ENCODE measurements around the gene DCP1B.

Gene DCP1B

DNA sequence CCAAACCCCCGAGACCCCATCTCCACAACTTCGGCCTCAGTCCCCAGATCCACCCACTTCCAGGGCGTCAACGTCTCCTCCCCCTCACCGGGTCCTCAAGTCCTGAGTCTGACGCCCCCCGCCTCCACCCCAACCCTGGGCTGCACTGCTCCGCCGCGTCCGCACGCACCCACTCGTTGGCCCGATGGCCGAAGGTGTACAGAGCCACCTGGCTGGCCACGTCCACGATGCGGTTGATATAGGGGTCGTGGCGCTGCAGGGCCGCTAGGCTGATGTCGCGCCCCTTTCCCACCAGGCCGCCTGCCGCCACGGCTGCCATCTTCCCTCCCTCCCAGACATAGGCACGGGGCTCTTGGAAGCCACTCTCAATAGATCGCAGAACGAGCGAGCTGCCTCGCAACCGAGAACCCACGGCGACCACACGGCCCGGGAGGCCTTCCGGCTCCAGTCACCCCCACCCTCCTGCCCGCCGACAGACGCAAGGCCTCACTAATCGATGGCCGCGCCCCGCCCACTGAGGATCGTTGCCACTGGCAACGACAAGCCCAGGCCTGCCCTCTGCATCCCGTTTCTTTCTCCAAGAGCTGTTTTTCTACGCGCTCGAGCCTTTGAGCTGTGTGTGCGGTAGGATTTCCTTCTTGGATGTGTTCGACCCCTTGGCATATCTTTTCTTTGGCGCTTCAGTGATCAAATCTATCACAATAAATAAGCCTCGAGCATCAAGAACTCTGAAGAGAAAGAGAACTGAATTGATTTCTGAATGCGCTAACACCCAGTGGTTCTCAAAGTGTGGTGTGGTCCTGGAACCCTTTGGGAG is at the start of gene DCP1B:
Gene DCP1B, minus strand, starts transcription at position 345 of the 817 bp plus-strand sequence. Its CDS starts 26 bp downstream, at position 319.
- peak; percentile 92 to 93 for DNase-seq (ENCODE audit: low read depth in 2 of 2)

DNA sequence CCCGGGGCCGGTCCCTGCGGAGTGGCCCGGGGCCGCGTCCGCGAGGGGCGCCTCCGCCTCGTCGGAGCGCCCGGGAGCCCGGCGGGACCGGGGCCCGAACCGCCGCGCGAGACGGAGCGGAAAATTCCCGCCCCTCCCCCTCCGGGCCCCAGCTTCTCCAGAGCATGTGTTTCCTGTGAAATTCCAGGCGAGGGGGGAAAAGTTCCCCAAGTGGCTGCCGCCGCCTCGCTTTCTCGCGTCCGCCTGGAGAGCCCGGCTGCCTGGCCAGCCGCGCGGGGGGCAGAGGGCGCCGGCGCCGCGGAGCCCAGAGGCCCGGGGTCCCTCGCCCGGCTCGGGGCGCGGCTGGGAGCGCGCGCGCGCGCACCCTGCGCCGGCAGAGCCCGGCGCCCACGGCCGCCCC is 49.4 kb upstream of the DCP1B start:
- no peak for DNase-seq (ENCODE audit: low read depth in 2 of 2)

DNA sequence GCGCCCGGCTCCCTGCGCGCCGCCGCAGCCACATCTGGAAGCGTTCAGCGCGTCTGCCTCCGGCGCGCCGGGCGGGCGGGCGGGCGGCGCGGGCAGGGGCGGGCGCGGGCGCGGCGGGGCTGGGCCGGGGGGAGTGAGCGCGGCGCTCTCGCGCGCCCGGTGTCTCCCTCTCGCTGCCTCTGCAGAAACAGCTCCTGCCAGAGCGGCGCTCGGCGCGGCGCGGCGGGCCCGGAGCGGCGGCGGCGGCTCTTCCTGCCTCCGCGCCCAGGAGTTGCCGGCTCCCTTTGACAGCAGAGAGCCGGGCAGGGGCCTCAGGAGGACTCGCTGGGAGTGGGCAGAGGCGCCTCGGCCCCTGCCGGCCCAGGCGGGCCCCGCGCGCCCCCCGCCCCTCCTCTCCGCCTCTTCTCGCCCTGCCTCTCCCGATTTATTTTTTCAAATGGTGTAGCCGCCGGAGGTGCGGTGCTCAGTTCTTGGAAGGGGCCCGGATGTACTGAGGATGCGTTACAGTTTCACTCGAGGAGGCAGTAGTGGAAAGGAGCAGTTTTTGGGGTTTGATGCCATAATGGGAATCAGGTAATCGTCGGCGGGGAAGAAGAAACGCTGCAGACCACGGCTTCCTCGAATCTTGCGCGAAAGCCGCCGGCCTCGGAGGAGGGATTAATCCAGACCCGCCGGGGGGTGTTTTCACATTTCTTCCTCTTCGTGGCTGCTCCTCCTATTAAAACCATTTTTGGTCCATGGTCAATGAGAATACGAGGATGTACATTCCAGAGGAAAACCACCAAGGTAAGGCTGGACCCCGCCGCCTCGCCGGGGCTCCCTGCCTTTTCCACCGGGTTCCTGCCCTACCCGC is 48.8 kb upstream of the DCP1B start, which contains the start of gene CACNA1C:
Gene CACNA1C, plus strand, starts transcription at position 162 of the 853 bp plus-strand sequence. Its CDS starts 576 bp downstream, at position 738.
- no peak for DNase-seq (ENCODE audit: low read depth in 2 of 2)

DNA sequence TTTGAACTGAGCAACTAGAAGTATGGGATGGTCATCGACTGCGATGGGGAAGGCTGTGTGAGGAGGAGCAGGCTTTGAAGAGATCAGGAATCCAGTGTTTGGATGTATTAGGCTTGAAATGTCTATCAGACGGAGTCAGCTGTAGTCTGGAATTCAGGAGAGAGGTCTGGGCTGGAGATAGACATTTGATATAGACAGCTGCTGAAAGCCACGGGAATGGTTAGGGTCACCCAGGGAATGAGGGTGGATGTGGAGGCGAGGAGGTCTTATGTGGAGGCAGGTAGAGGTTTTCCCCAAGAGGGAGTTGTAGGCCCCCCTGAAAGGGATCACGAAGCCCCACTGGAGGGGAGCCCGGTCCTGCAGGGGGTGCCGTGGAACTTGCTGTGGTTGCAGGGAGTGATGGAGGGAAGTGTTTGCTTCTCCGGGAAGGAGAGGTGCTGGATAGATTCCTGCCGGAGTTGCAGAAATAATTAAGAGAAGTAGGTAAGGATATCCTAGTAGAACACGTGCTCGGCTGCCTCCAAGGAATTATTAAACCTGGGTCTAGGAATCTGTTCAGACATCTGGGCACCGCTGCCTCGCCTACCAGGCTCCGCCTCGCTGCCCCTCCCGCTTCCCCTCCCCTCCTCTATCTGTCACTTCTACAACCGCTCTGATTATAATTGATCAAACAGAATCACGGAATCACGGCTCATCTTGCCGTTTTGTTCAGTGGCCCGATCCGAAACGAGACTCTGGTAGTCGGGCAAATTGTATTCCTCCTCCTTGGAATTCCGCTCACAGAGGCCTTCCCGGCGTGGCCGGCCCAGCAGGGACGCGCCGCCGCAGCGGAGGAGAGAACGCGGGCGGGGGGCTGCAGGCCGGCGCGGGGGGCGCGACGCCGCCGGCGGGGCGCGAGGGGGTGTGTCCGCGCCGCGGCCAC is 47.7 kb upstream of the DCP1B start:
- no peak for DNase-seq (ENCODE audit: low read depth in 2 of 2)

DNA sequence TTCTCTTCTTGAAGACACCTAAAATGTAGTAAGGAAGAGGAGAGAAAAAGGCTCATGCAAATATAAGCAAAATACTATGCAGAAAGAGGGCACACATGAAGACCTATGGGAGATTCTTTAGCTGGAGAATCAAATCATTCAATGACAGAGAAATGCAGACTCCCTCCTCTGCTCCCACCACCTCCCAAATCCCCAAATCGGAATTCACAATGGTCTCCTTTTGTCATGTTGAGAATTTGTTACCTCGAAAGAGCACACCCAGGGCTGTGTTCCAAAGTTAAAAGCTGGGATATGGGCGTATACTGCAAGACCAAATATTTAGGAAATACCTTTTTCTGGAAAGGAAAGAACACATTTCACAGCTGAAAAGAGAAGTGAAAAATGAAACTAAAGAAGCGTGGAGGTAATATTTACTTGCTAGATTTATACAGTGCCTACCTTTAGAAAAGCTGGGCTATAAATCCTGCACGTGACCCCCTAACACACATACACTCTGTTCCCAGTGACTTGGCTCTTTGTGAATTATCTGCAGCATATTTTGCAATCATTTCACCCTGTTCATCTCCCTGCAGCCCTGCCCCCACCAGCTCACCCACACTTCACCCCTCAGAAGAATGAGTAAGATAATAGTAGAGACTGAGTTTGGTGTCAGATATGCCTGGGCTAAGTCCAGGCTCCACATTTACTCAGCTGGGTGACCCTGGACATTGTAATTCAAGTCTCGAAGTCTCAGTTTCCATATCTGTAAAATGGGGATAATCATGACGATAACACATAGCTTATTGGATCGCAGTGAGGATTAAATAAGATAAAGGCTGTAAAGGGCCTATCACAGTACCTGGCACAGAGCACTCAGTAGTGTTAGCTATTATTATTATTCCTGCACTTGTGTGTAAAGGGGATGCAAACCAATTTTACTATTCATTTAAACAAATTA is 45.6 kb upstream of the DCP1B start:
- DNase-seq (ENCODE audit: low read depth in 2 of 2) = no peak

DNA sequence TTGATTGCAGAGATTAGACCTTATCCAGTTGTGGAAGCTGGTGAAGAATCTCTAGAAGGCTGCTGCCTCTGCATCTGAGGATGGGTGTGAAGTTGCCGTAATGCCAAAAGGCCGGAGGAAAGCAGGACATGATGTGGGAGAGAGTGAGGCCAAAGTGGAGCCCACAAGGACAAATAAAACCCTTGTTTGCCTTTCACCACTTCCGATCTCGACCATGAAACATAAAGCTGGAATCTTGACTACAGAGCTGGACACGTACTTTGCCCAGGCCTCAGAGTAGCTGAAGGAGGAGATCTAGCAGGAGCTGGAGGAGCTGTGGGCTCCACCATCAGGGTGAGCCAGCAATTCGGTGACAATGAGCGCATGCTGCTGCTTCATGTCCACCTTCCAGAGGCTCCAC is 43.5 kb upstream of the DCP1B start:
- no peak for DNase-seq (ENCODE audit: low read depth in 2 of 2)

DNA sequence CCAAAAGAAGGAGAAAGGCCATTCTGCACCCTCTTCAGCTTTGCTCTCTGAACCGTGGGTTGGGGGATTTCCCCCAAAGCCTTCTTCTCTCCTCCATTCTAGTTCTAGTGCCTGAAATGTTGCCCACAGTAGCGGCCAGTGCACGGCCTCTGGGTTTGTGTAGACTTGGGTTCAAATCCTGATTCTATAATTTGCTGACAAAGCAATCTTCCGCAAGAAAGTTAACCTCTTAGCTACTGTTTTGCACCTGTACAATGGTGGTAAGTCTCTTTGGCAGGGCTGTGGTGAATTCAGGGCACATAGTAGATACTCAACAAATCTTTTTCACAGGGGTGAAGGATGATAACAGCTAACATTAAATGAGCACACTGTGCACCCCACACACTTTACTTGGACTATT is 42.7 kb upstream of the DCP1B start:
- DNase-seq (ENCODE audit: low read depth in 2 of 2) = no peak

DNA sequence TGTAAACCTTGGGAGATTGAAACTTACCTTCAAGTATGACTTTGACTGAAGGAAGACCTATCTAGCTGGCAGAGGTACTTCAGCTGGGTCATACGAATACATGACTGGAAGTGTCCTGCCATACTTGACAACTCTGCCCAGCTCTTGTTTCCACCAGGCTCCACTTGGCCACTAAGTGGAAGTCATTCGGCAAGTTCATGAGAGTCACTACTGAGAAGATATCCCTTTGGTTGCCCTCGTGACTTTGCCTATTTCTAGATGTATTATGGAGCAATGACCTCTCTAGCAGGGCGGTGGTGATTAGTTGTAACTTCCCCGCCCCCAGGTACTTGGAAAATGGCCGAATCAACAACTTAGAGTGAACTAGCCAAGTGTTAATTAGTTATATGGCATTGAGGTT is 39.9 kb upstream of the DCP1B start:
- no peak for DNase-seq (ENCODE audit: low read depth in 2 of 2)

DNA sequence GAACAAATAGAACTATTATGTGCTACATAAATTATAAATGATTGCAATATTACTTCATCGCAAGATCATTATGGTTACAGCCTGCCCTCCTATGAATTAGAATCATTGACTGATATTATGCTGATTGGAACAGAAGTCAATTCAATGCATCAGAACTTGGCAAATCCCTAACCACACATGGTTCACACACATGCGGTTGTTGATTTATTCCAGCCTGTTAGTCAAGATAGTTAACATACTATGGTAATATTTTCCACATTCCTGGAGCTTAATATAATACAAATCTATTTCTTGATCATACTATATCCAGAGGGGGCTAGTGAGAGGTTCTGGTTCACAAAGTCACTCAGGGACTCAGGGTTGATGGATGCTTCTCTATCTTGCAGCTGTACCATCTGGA is 38.8 kb upstream of the DCP1B start:
- no peak for DNase-seq (ENCODE audit: low read depth in 2 of 2)

DNA sequence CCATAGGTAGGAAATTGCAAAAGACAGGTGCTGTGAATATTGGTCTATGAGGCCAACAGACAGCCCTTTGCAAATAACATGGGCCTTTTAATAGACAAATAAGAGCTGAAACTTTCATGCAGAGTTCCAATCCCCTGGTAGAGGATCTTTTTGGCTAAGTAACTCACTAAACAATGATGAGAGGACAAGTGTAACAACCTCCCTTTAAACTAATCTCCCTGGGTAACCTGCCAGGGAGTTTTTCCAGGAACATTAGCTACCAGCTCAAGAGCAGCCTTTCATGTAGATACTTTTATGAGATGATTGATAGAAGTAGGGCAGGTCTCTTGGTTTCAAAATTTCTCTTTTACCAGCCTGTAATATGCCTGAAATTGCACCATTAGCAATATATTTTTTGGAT is 34.8 kb upstream of the DCP1B start:
- no peak for DNase-seq (ENCODE audit: low read depth in 2 of 2)

DNA sequence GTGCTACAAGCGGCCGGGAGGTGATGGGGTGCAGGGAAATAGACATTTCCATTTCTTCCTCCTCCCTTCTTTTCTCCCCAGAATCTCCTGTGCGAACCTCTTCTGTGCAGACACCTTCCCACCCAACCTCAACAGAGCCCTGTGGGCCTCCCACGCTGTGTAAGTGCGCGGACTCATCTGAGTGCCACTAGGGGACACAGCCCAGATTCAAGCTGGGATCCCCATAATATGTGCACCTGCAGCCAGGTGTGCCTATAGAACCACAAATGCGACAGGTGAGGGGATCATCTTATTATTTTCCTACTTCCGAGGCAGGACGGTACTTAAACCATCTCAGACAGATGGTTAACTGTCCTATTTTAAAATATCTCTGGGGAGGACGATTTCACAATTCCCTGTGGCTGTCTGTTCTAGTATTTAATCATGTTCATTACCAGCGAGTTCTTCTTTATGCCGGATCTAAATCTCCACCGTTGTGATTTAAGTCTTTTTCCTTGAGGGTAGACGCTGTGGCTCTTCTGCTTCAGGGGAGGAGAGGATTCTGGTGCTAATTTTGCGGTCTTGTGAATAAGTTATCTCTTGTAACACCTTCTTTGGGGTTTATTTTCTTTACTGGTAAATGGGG is 31.3 kb upstream of the DCP1B start:
- DNase-seq (ENCODE audit: low read depth in 2 of 2) = no peak

DNA sequence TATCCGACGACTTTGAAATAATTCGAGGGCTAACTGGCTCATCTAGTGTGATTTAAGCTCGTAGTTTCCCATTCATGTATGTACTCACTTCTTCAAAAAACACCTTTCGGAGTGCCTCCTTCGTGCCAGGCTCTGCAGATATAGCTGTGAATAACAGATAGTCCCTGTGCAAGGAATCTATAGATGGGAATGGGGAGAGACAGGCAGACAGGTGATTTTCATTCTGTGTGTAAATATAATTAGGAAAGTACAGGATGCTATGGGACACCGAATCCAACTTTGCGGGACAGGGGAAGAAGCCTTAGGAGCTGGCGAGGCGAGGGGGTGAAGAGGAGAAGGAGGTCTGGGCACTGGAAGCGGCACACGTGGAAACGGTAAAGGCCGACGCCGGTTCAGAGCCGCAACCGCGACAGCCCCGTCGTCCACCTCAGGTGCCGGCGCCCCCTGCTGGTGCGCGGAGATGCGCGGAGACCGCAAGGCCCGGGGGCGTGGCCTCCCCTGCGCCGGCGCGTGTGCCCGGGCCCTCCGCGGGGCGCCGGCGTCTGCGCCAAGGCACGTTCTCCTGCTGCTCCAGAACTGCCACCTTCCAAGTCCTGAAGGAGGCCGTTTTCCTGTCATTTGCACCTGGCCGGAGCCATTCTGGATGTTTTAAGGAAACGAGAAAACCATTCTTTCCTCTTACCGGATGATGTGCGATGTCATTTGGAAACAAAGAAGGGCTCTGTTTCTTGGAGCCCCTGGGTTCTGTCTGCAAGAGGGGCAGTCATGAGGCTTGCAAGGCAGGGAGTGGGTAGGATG is 30.6 kb upstream of the DCP1B start:
- DNase-seq (ENCODE audit: low read depth in 2 of 2) = peak; percentile 82 to 87

DNA sequence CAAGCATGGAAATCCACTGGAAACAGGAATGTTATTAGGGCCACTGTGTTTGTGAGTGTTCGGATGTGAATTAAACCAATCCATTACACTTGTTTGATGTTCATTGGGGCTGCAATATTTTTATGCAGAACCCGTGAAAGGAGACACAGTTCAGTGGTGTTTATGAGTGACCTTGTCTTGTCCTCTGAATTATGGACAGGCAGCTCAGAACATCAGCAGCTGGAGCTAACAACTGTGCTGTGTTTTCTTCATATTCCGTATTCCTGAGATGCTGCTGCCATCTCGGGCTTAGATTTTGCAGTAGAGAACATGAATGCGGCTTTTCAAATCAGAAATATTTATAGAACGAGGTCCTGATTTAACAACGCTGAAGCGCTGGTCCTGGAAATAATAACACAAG is 28.2 kb upstream of the DCP1B start:
- no peak for DNase-seq (ENCODE audit: low read depth in 2 of 2)

DNA sequence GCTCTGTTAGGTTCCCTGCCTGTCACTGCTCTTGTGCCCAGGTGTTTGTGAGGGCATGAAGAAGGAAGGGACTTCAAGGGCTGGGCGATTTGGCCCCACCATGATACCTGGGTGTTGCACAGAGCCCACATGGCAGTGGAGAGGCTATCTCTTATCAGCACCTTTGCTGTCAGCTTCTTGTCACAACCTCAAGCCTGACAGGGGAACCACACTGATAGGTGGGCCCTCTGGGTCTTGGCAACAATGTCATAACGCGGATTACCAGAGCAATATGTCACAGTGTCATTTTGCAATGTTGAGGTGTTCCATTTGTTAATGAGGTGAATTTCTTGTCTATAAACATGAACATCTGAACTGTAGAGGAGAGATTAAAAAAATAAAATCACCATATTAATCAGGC is 25.6 kb upstream of the DCP1B start:
- DNase-seq (ENCODE audit: low read depth in 2 of 2) = no peak

DNA sequence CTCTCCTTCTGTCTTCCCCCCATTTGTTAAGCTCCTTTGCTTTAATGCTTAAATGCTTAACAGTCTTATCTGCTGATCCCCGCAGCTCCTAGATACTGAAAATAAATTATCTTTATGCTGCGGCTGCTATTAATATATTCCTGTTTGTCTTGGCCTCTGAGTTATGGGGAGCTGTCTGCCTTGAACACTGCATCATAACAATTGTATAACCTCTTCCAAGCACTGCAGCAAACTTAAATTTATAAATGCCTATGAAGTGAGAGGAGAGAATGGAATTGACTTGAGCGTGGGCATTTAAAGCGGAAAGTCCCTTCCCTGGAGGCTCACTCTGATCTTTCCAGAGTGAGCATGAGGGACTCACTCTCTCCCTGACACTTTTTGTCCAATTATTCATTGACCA is 23.1 kb upstream of the DCP1B start:
- DNase-seq (ENCODE audit: low read depth in 2 of 2) = no peak

DNA sequence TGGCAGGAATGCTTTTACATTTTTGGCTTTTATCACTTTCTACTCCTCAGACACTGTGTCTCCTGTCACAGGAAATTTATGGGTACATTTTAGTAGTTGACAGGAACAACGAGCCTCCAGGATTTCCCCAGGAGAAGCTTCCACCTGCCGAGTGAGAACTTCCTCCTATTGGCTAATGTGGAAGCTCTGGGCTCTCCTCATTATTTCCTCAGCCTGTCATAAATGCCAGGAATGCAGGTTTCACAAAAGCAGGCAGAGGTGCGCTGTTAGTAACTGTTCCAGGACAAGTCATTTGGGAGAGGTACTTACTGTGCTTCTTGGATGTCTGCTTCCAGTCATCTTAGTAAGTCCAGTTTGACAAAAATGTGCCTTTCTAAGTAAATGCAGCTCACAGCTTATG is 19.1 kb upstream of the DCP1B start:
- DNase-seq (ENCODE audit: low read depth in 2 of 2) = no peak

DNA sequence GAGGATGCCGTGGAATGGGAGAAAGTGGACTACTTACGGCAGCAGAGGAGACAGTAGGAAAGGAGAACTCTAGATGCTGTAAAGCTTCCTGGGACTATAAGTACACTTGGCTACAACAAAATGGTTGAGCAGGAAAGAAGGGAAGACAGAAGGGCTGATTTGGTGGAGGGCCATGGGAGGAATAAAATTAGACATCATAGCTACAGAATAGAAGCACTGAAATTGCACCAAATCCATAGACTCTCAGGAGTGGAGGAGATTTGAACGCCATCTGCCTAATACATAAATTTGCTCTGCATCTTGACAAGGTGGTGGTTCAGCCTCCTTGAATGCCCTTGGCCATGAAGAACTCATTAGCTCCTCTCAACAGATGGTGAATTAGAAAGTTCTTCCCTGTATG is 16.3 kb upstream of the DCP1B start:
- DNase-seq (ENCODE audit: low read depth in 2 of 2) = no peak

DNA sequence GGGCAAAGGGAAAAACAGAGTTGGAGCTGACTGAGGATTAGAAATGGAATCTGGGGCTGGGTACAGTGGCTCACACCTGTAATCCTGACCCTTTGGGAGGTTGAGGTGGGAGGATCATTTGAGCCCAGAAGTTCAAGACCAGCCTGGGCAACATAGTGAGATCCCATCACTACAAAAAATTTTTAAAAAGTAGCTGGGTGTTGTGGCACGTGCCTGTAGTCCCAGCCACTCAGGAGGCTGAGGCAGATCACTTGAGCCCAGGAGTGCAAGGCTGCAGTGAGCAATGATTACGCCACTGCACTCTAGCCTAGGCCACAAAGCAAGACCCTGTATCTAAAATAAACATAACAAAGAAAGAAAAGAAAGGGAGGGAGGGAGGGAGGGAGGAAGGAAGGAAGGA is 14.9 kb upstream of the DCP1B start:
- no peak for DNase-seq (ENCODE audit: low read depth in 2 of 2)

DNA sequence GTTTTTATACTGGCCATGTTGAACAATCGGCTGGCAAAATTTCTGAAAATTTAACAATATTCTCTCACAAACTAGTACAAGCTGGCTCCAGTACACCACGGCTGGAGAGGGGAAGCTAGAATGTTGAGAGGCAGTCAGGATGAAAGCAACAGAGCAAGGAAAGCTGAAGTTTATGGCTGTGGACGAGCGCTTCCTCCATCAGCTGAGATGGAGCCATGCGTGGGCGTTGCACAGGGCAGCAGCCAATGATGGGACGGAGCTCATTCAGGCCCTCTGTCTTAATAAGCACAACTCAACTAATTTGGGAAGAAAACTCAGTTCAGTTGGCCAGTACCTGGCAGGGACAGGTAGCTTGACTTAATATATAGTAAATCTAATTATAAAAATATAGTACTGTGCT is 14.1 kb upstream of the DCP1B start:
- DNase-seq (ENCODE audit: low read depth in 2 of 2) = no peak

Data from activated CD4-positive, alpha-beta T cell treated with anti-CD3 and anti-CD28 coated beads for 24 hours (primary cell).